Naive thymus-derived CD4-positive, alpha-beta T cell (primary cell): ENCODE data around the gene NR6A1. TPM values are rescaled to one million over a fixed set of nuclear protein-coding genes. Genes with fewer than 3 reads are reported as not detected.

Experiments
- ATAC-seq: fragments of 150-1000 bp; cut with Tn5 transposase; 2 replicates; pipeline ENCODE4 v1.10.0; 2021; ENCODE audit warnings: mild to moderate bottlenecking, moderate library complexity
- CTCF ChIA-PET: fragments of 350-600 bp; sonication (Branson Sonifier 250); formaldehyde crosslinking; loops from one replicate; lab custom pipeline; 2021; ENCODE audit warnings: antibody characterized with exemption; lab: Charles Lee
- POLR2A ChIA-PET: fragments of 350-600 bp; sonication (Branson Sonifier 250); formaldehyde crosslinking; loops from one replicate; lab custom pipeline; 2021; ENCODE audit warnings: antibody characterized with exemption, inconsistent platforms; lab: Charles Lee
- DNase-seq, 9 donors: peaks; one replicate each; pipeline versions ENCODE4 v3.0.0 to v3.0.0-alpha.2; 2020 to 2022; ENCODE audit warnings: mixed read lengths in 1 of 9
- H3K27ac ChIP-seq: one replicate; pipeline ENCODE4 v1.7.0; 2013; ENCODE audit warnings: mild to moderate bottlenecking, low read depth, low read length, moderate library complexity
- H3K27me3 ChIP-seq, 2 donors: one replicate each; pipeline ENCODE4 v1.7.0; 2013; ENCODE audit warnings: low read length in 2 of 2, mild to moderate bottlenecking in 2 of 2, moderate library complexity in 2 of 2; ENCODE audit not compliant: control insufficient read depth in 2 of 2, insufficient read depth in 2 of 2
- H3K36me3 ChIP-seq, 3 experiments: 1 replicate in 2 of 3; 2 replicates in 1 of 3; pipeline ENCODE4 v1.7.0; 2013; ENCODE audit warnings: low read length in 3 of 3, mild to moderate bottlenecking in 3 of 3, moderate library complexity in 1 of 3; ENCODE audit not compliant: insufficient read depth in 3 of 3, control insufficient read depth in 2 of 3
- H3K4me1 ChIP-seq, 2 donors: one replicate each; pipeline ENCODE4 v1.7.0; 2013; ENCODE audit warnings: low read length in 2 of 2, mild to moderate bottlenecking in 2 of 2, moderate library complexity in 1 of 2; ENCODE audit not compliant: control insufficient read depth in 2 of 2, insufficient read depth in 2 of 2
- H3K4me3 ChIP-seq: 2 replicates; pipeline ENCODE4 v1.7.0; 2013; ENCODE audit warnings: mild to moderate bottlenecking, low read length
- H3K9me3 ChIP-seq, 3 experiments: 1 replicate in 2 of 3; 2 replicates in 1 of 3; pipeline ENCODE4 v1.7.0; 2013; ENCODE audit warnings: low read length in 3 of 3; ENCODE audit not compliant: control insufficient read depth in 2 of 3
- H3K27ac Mint-ChIP-seq, 9 donors: one replicate each; pipeline ENCODE4 v1.8.0; 2020 to 2022; ENCODE audit warnings: mixed read lengths in 9 of 9, mild to moderate bottlenecking in 8 of 9, moderate library complexity in 5 of 9, inconsistent platforms in 2 of 9
- H3K27me3 Mint-ChIP-seq, 5 donors: one replicate each; pipeline ENCODE4 v1.8.0; 2021 to 2022; ENCODE audit warnings: mixed read lengths in 5 of 5, mild to moderate bottlenecking in 1 of 5
- H3K36me3 Mint-ChIP-seq, 5 donors: one replicate each; pipeline ENCODE4 v1.8.0; 2020 to 2022; ENCODE audit warnings: mixed read lengths in 5 of 5, mild to moderate bottlenecking in 3 of 5, inconsistent platforms in 1 of 5
- H3K4me1 Mint-ChIP-seq, 7 donors: one replicate each; pipeline ENCODE4 v1.8.0; 2020 to 2022; ENCODE audit warnings: mixed read lengths in 7 of 7, mild to moderate bottlenecking in 3 of 7, inconsistent platforms in 1 of 7
- H3K4me3 Mint-ChIP-seq, 10 donors: one replicate each; pipeline ENCODE4 v1.8.0; 2020 to 2022; ENCODE audit warnings: mild to moderate bottlenecking in 10 of 10, mixed read lengths in 10 of 10, moderate library complexity in 6 of 10, inconsistent platforms in 2 of 10
- H3K9me3 Mint-ChIP-seq, 11 donors: one replicate each; pipeline ENCODE4 v1.8.0; 2020 to 2022; ENCODE audit warnings: mixed read lengths in 11 of 11, mild to moderate bottlenecking in 4 of 11, inconsistent platforms in 1 of 11, moderate library complexity in 1 of 11
- intact Hi-C, 2 donors: fragments of 100-400 bp; cut with micrococcal nuclease; formaldehyde crosslinking; loops; one replicate each; pipeline ENCODE4 v1.15.1; 2023
- polyA plus RNA-seq, 2 donors: library from polyadenylated mRNA; unstranded; fragments of 300-500 nt; fragmentation: Illumina TruSeq; gene quantifications; one replicate each; pipeline ENCODE4 v1.2.3, GENCODE V29; 2021
- total RNA-seq, 6 experiments: library from RNA in 5 of 6; stranded (reverse) in 5 of 6; gene quantifications; 1 replicate in 5 of 6; 2 replicates in 1 of 6; pipeline ENCODE4 v1.2.3 and lab custom pipeline; 2021 to 2026

NR6A1 gene
- total and polyA plus RNA-seq, 7 experiments from 2014 or later, result 0.21 to 0.78 (median 0.51) TPM; not detected in 4

DNA sequence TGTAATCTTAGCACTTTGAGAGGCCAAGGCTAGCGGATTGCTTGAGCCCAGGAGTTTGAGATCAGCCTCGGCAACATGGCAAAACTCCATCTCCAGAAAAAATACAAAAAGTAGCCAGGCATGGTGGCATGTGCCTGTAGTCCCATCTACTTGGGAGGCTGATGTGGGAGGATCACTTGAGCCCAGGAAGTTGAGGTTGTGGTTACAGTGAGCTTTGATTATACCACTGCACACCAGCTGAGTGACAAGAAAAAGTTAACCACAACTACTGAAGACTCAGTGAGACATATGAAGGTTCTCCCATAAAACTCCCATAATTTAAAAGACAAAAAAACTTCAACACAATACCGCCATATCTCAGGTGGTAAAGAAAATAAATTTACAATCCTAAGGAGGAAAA, 98.0 kb downstream of the NR6A1 start:
- Histone ChIP-seq H3K4me3 (no peak overlapping the region), H3K4me1 (peaks cover 0 to 6% of the 10 kb centered on the region in 2 donors), H3K9me3 (no peaks in the 10 kb centered on the region), H3K27me3 (no peaks in the 10 kb centered on the region), H3K36me3 (no peaks in the 10 kb centered on the region), H3K27ac (no peak overlapping the region)
- no peak overlapping the region for H3K27ac Mint-ChIP-seq
- H3K4me3 Mint-ChIP-seq, result peak overlapping the region in 1 of 10 donors; percentile 55
- no peak for ATAC-seq
- peaks cover 8 to 33% (median 16%) of the 10 kb centered on the region in 7 donors for H3K4me1 Mint-ChIP-seq
- ChIA-PET CTCF (no interaction called here), POLR2A (no interaction called here)
- peaks cover 0 to 30% (median 0%) of the 10 kb centered on the region in 5 donors for H3K27me3 Mint-ChIP-seq
- intact Hi-C loops, result no loop called here
- DNase-seq, result peak in 1 of 9 donors; percentile 16
- peaks cover 0 to 4% (median 0%) of the 10 kb centered on the region in 5 donors for H3K36me3 Mint-ChIP-seq
- peaks cover 0 to 5% (median 0%) of the 10 kb centered on the region in 11 donors for H3K9me3 Mint-ChIP-seq

DNA sequence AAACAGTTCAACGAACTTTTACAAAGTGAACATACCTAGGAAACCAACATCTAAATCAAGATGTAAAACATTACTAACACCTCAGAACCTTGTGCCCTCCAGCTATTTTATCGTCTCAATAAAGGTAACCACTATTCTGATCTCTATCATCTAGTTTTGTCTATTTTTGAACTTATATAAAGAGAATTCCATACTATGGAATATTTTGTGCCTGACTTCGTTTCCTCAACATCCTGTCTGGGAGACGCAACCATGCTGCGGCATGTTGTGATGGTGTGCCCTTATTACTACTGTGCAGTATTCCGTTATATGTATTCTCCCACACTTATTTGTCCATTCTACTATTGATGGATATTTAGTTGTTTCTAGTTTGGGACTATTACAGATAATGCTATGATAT, 99.2 kb downstream of the NR6A1 start:
- POLR2A ChIA-PET, result no interaction called here
- H3K27ac Mint-ChIP-seq, result peak overlapping the region in 1 of 9 donors; percentile 8

DNA sequence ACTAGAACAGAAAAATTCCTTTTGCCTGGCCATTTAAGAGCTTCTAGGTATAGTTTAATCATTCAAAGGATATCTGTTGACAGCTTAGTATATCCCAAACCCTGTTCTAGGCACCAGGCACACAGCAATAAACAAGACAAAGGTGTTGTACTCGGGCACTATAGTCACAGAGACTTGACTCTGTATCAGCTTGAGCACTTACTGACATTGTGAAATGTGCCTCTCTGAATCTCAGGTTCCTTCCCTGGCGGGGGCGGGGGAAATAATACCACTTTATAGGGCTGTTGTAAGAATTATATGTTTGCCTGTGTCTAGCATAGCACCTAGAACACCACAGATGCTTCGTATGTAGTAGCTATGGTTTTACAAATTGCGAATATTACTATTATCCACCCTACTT, 104.5 kb downstream of the NR6A1 start:
- intact Hi-C loops, result no loop called here
- Histone ChIP-seq H3K4me3 (no peak overlapping the region), H3K27ac (no peak overlapping the region), H3K36me3 (no peaks in the 10 kb centered on the region), H3K27me3 (no peaks in the 10 kb centered on the region), H3K4me1 (no peaks in the 10 kb centered on the region), H3K9me3 (no peaks in the 10 kb centered on the region)
- no peak for ATAC-seq
- no peak for DNase-seq
- POLR2A ChIA-PET, result no interaction called here
- Mint-ChIP-seq H3K4me3 (no peak overlapping the region), H3K4me1 (peaks cover 0 to 27% (median 0%) of the 10 kb centered on the region in 7 donors), H3K27me3 (peaks cover 0 to 15% (median 0%) of the 10 kb centered on the region in 5 donors), H3K9me3 (no peaks in the 10 kb centered on the region), H3K27ac (no peak overlapping the region), H3K36me3 (peaks cover 0 to 5% (median 0%) of the 10 kb centered on the region in 5 donors)
- CTCF ChIA-PET, result no interaction called here

More for the DNA sequence above, 99.2 kb downstream of the NR6A1 start:
- Histone ChIP-seq H3K27ac (no peak overlapping the region), H3K27me3 (no peaks in the 10 kb centered on the region), H3K36me3 (no peaks in the 10 kb centered on the region), H3K9me3 (no peaks in the 10 kb centered on the region), H3K4me3 (no peak overlapping the region), H3K4me1 (peaks cover 0 to 6% of the 10 kb centered on the region in 2 donors)
- H3K4me1 Mint-ChIP-seq, result peaks cover 8 to 33% (median 16%) of the 10 kb centered on the region in 7 donors
- peaks cover 0 to 23% (median 0%) of the 10 kb centered on the region in 5 donors for H3K27me3 Mint-ChIP-seq
- no peak overlapping the region for H3K4me3 Mint-ChIP-seq
- CTCF ChIA-PET, result no interaction called here
- DNase-seq, result no peak
- H3K36me3 Mint-ChIP-seq, result peaks cover 0 to 4% (median 0%) of the 10 kb centered on the region in 5 donors
- peaks cover 0 to 5% (median 0%) of the 10 kb centered on the region in 11 donors for H3K9me3 Mint-ChIP-seq
- intact Hi-C loops, result no loop called here
- ATAC-seq, result no peak

DNA sequence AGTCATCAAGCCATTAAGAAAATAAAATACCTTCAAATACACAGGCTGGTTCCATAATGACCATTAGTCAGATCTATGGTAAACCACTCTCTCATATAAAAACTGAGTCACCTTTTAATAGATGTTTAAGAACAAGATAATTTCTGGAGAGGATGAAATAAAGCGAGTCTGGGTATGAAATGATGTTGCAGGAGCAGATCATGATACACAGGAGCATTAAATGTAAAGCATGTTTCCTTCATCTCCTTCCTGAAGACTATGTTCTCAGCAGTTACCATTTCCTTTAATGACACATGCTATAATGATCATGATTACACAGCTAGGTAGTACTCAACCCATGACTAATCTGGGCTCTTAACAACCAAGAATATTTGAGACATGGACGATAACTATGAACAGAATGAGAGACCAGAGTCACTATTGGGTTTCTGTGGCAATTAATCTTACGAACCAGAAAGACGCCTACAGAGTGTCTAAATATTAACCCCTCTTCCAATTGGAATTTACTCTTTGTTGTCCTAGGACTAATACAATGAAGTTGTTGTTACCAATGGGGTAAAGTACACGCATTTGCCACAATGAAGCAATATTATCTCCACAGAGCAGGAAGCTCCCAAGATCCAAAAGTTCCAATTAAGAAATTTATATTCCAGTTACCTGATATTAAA, 105.6 kb downstream of the NR6A1 start:
- peaks cover under 1 to 29% (median 7%) of the 10 kb centered on the region in 7 donors for H3K4me1 Mint-ChIP-seq
- Histone ChIP-seq H3K4me1 (no peaks in the 10 kb centered on the region), H3K36me3 (no peaks in the 10 kb centered on the region), H3K4me3 (no peak overlapping the region), H3K27ac (no peak overlapping the region), H3K9me3 (no peaks in the 10 kb centered on the region), H3K27me3 (no peaks in the 10 kb centered on the region)
- no peak overlapping the region for H3K27ac Mint-ChIP-seq
- ATAC-seq (no peak), DNase-seq (no peak)
- intact Hi-C loops, result no loop called here
- no peak overlapping the region for H3K4me3 Mint-ChIP-seq
- ChIA-PET CTCF (interaction anchor here (0.6 kb wide), 1 partner anchor 111 kb away, joined by 3 read pairs; no protein-coding TSS in a partner anchor), POLR2A (no interaction called here)
- no peaks in the 10 kb centered on the region for H3K9me3 Mint-ChIP-seq
- H3K36me3 Mint-ChIP-seq, result peaks cover 0 to 5% (median 0%) of the 10 kb centered on the region in 5 donors
- H3K27me3 Mint-ChIP-seq, result peaks cover 0 to 15% (median 0%) of the 10 kb centered on the region in 5 donors

DNA sequence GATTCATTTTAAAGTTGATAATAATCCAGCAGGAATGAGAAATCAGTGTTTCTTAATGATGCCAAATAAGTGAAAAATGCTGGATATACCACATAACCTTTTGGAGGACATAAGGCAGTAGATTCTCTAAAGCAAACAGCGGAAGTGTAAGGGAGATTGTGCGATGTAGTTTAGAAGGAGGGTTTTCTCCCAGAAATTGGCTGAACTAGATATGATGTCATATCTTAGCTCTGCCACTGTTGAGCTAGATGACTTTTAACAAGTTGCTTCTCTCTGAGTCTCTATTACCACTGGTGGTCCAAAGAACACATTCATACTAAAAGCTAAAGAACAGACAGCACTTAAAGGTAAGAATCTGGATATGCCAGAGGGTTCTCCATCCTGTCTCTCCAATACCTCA, 107.0 kb downstream of the NR6A1 start:
- Mint-ChIP-seq H3K9me3 (no peaks in the 10 kb centered on the region), H3K4me1 (peaks cover 14 to 40% (median 21%) of the 10 kb centered on the region in 7 donors), H3K27ac (no peak overlapping the region), H3K36me3 (peaks cover 0 to 5% (median 0%) of the 10 kb centered on the region in 5 donors), H3K4me3 (no peak overlapping the region), H3K27me3 (peaks cover 0 to 16% (median 0%) of the 10 kb centered on the region in 5 donors)
- ATAC-seq (no peak), DNase-seq (no peak)
- Histone ChIP-seq H3K4me3 (no peak overlapping the region), H3K27me3 (no peaks in the 10 kb centered on the region), H3K9me3 (no peaks in the 10 kb centered on the region), H3K4me1 (peaks cover 0 to 6% of the 10 kb centered on the region in 2 donors), H3K27ac (no peak overlapping the region), H3K36me3 (no peaks in the 10 kb centered on the region)
- intact Hi-C loops, result no loop called here
- CTCF ChIA-PET, result interaction anchor here (1.0 kb wide), 1 partner anchor 9 kb away, joined by 3 read pairs; no protein-coding TSS in a partner anchor
- POLR2A ChIA-PET, result no interaction called here

DNA sequence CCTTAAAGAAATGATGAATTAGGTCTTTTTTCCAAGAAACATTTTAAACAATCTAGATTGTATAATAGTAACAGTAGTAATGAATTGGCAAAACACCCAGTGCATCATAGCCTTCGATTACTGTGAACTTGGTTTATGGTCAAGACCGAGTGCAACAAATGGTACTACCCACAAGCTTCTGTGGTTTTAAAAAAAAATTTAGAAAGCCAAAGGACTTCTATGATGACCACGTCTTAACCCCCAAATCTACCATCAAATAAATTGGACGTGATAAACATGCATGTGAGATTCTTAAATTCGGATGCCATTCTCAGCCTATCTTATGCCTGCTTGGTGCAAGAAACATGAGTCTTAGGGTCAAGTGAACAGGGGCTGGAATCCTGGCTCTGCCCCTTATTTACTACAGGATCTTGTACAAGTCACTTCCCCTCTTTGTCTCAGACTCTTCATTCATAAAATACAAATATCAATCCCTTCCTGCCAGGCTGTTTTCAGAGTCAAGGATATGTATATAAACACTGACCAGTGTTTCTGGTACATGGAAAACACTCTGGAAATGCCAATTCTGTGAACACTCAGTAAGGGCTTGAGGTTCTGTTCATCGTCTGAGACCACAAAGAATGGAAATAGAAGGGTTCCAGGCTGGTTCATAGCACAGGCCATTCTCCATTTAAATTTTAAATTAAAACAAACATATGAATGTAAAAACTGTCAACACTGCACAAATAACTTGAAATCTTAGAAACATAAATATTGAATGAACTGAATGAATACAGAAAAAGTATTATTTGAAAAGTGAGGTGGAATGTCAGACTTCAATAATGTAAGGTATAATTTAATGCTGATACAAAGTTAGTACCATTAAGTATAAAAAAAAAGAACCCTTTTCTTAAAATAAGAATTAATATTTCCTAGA, 107.8 kb downstream of the NR6A1 start:
- H3K4me1 ChIP-seq, result peaks cover 0 to 6% of the 10 kb centered on the region in 2 donors
- no peaks in the 10 kb centered on the region for H3K27me3 ChIP-seq
- POLR2A ChIA-PET, result no interaction called here
- Mint-ChIP-seq H3K27ac (peak overlapping the region in 1 of 9 donors; percentile 1), H3K36me3 (peaks cover 0 to 5% (median 0%) of the 10 kb centered on the region in 5 donors), H3K4me3 (peak overlapping the region in 1 of 10 donors; percentile 25), H3K4me1 (peaks cover 22 to 48% (median 27%) of the 10 kb centered on the region in 7 donors), H3K27me3 (peaks cover 0 to 21% (median 0%) of the 10 kb centered on the region in 5 donors), H3K9me3 (no peaks in the 10 kb centered on the region)
- DNase-seq, result no peak
- H3K27ac ChIP-seq, result no peak overlapping the region
- CTCF ChIA-PET, result no interaction called here
- intact Hi-C loops, result no loop called here
- H3K9me3 ChIP-seq, result no peaks in the 10 kb centered on the region
- no peak for ATAC-seq
- H3K36me3 ChIP-seq, result no peaks in the 10 kb centered on the region
- no peak overlapping the region for H3K4me3 ChIP-seq
